ENCODE data around the gene SRP68.

GRCh38 chr17:76023900-76024237 lies 48.4 kb downstream of the SRP68 start:
- no peak for TF ChIP-seq ZFP30 (CRISPR knock-in tag; IDR thresholded peaks at IDR 0.05)
- TF ChIP-seq TSHZ2 (CRISPR knock-in tag; IDR thresholded peaks at IDR 0.05), result no peak
- no peak for TF ChIP-seq ESRRG (CRISPR knock-in tag; IDR thresholded peaks at IDR 0.05)
